NCI-H1694 treated with DMSO at 0.1 percent for 48 hours (cell line): ENCODE results near the gene CCS.
"Not testable (repeated sequence)": the region's sequence is repeated elsewhere in the genome, so short reads cannot be mapped to it uniquely, and the experiment has no call there.

Experiments
- DNase-seq: peaks from one replicate; lab custom pipeline; 2025; lab: John Stamatoyannopoulos, UW

Gene CCS

DNA sequence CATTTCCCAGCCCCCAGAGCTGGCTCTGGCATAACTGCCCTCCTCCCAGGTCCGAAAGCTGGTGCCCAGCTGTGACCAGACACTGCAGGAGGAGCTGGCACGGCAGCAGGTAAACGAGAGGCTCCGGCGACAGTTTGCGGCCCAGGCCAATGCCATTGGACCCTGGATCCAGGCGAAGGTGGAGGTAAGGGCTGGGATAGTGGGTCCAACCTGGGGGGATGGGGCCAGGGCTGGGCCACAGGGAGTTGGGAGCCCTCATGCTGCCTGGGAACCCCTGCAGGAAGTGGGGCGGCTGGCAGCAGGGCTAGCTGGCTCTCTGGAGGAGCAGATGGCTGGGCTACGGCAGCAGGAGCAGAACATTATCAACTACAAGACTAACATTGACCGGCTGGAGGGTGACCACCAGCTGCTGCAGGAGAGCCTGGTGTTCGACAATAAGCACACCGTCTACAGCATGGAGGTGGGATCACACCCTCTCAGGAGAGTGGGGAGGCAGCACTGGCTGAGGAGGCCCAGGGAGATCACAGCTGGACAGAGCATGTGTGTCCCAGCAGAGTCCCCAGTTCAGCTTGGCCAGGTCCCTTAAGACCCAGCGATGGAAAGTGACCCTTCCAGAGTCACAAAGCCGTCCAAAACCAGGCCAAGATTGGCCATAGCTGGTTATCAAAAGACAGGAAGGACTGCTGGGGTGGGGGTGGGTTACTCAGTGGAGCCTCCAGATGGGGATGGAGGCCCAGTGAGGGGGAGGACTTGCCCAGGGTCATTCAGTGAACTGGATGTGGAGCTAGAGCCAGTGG lies 31.6 kb upstream of the CCS start:
- no peak for DNase-seq

DNA sequence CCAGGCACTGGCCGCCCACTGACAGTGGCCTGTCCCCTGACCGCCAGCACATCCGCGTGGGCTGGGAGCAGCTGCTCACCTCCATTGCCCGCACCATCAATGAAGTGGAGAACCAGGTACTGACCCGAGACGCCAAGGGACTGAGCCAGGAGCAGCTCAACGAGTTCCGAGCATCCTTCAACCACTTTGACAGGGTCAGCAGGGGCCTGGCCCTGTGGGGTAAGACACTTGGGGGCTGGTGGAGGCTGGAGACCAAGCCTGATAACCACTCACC lies 31.1 kb upstream of the CCS start:
- DNase-seq: no peak

- DNase-seq: no peak
Observed at GRCh38 chr11:66562275-66562674, 30.7 kb upstream of the CCS start.

DNA sequence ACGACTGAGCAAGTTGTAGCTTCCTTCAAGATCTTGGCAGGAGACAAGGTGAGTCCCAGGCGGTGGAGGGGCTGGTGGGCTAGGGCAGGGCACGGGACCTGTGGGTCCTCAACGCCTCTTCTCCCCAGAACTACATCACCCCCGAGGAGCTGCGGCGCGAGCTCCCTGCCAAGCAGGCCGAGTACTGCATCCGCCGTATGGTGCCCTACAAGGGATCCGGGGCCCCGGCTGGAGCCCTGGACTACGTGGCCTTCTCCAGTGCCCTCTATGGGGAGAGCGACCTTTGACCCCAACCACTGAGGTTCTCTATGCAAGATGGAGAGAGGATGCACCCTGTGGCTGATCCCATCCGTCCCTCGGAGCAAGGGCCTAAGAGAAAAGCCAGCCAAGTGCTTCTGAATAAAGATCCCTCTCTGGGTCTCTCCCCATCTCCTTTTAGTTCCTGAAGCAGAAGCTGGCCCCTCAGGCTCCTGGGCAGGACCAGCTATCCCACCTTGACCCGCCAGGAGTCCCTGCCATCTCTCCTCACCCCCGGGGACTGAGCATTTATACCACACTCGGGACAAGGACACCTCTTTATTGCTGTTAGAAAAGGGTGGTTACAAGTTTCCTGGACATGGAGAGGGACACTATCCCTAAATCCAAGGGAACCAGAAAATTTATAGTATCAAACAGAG lies 29.9 kb upstream of the CCS start:
- no peak for DNase-seq

DNA sequence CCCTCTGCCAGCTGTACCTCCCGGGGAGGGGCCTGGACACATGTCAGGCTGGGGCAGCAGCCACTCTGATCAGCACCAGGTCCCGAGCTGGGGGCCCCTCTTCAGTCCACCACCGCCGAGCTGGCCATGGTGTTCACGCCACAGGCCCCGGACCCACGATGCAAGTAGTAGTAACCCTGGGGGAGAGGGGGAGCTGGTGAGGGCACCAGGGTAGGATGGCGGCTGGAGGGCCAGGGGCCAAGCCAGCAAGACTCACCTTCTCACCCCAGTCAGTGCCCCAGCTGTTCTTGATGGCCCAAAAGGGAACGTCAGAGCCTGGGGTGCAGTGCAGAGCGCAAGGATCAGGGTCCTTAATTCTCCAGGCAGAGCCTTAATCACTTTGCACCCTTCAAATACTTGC lies 29.2 kb upstream of the CCS start:
- no peak for DNase-seq

DNA sequence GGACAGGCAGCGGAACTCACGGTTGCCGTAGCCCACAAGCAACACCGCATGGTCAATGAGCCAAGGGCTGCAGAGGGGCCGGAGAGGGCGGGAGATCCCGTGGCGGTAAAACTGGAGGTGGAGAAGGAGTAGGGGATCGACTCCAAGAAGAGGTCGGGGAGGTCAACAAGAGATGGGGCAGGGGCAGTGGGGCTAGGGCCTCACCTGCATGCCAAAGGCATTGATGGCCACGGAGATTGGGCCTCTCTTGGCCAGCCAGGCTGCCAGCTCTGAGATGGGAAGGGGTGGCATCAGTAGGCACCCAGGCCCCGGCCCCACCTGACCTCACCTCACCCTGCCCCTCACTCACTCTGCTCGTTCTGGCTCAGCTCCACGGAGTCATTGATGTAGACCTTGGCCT lies 28.4 kb upstream of the CCS start:
- DNase-seq: no peak

GRCh38 chr11:66564984-66565383 lies 28.0 kb upstream of the CCS start:
- DNase-seq: no peak

GRCh38 chr11:66566221-66566620 lies 26.8 kb upstream of the CCS start:
- DNase-seq: no peak

DNA sequence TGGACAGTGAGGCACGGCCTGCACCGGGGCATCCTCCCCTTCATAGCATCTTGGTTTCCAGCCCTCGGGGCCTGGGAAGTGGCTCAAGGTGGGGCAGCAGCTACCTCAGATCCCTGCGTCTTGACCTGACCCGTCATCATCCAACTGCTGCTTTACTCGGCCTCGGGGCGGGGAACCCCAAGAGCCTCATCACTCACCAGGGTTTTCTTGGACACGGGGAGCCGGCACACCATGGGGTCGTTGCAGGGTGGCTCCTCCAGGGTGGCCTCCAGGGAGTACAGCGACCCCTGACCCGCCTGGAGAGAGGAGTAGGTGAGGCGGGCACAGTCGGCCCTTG lies 25.2 kb upstream of the CCS start:
- no peak for DNase-seq

DNA sequence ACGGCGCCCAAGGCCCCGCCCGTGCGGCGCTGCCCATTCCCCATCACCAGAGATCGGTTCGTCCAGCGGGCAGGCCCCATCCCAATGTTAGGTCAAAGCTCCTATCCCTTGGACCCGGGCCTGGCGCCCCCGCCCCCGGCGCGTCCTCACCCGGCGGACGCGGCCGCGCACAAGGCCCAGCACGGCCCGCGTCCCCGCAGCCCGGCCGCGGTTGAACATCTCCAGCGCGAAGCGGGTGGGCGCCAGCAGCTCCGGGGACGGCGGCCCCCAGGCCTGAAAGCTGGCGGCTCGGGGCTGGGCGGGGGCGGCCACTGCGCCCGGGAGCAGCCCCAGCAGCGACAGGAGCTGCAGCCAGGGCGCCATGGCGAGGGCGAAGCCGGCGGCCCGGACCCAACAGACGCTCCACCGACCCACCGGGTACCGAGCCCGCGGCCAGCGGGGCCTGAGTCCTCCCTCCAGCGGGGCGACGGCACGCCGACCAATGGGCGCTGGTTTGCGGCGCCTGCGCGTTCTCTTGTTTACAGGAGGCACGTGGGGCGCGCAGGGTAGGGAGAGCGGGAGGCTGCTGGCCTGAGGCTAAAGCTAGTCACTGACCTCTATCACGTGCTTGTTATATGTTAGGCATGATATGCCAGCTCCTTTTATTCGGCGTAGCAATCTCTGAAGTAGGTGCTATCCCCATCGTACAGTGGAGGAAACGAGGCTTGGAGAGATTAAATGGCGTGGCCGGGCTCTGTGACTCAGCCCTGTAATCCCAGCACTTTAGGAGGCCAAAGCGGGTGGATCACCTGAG lies 24.7 kb upstream of the CCS start, which contains the start of gene CTSF:
TSS of gene CTSF (minus strand) at position 483 of the 793 bp plus-strand sequence. CDS start at position 363, 120 bp downstream.
- DNase-seq: peak; percentile 28

DNA sequence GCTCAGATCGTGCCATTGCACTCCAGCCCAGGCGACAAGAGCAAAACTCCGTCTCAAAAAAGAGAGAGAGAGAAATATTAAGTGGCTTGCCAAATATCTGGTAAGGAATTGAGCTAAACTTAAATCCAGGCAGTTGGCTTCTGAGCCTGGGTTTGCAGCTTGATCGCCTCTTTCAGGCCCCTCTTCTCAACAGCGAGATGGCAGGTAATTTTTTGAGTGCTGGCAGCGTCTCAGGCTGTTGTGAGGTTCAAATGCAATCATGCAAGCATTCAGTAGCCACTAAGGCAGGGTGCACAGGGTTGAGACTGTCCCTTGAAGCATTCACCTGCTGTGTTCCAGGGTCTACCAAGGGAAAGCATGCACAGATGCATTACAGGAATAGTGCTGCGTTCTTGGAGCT lies 23.9 kb upstream of the CCS start:
- no peak for DNase-seq

DNA sequence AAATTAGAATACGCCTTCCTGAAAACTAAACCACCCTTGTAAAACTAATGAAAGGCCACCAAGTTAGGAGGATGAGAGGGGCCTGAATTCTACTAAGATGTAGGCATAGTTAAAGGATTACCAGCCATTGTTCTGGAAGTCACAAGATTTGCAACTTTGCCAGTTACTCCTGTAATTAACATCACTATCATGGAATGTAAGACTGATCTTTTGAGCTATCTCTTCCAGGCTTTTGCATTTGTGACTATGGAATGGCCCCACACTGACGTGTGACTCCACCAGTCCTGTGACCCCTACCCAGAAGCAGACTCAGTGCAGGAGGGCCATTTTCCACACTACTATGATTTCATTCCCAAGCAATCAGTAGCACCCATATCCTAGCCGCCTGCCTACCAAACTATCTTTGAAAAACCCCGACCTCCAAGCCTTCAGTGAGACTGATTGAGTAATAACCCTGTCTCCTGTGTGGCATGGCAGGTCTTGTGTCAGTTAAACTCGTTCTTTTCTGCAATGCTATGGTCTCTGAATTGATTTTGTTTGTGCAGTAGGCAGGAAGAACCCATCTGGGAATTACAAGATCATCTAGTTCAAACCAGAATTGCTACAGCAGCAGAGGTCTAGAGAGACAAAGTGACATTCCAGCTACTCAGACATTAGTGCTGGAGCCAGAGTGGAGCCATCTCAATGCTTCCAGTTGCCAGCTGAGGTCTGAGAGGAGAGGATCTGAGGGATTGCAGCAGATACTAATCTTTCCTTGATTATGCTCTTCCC lies 22.7 kb upstream of the CCS start:
- no peak for DNase-seq

DNA sequence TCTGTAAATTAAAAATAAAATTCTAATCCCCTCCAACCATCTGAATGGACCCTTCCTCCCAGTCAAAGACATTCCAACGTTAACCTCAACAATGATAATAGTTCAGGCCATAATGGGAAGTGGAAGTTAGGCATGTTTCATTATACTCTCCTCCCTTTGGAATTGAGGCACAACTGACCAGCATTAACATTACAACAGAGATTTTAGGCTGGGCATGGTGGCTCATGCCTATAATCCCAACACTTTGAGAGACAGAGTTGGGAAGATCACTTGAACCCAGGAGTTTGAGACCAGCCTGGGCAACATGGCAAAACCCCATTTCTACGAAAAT lies 22.2 kb upstream of the CCS start:
- DNase-seq: no peak

DNA sequence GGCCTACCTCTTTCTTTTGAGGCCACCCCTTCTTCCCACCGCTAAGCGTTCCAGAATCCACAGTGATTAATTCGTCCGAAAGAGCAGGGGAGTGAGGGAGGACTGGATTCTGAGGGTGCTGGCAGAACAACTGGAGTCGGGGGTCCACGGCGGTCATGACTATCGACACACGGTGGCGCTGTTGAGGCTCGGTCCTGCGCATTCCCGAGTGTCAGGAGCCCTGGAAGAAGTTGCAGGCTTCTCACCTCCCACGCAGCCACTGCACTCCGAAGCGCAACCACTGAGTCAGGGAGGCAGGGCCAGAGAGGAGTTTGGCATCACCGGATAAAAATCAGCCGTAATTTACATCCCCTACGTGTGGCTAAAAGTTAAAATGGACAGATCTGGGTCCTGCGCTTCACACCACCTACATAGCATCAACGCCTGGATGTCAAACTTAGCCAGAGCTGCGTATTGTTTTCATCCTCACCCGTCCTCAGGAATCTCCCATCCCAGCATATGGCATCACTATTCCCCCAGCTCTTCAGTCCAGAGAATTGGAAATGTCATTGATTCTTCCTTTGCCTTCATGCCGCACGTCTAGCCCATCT lies 13.9 kb upstream of the CCS start:
- peak; percentile 31 for DNase-seq

- DNase-seq: no peak
Observed at GRCh38 chr11:66580803-66581202, 12.2 kb upstream of the CCS start.

GRCh38 chr11:66581261-66581660 lies 11.7 kb upstream of the CCS start:
- no peak for DNase-seq

DNA sequence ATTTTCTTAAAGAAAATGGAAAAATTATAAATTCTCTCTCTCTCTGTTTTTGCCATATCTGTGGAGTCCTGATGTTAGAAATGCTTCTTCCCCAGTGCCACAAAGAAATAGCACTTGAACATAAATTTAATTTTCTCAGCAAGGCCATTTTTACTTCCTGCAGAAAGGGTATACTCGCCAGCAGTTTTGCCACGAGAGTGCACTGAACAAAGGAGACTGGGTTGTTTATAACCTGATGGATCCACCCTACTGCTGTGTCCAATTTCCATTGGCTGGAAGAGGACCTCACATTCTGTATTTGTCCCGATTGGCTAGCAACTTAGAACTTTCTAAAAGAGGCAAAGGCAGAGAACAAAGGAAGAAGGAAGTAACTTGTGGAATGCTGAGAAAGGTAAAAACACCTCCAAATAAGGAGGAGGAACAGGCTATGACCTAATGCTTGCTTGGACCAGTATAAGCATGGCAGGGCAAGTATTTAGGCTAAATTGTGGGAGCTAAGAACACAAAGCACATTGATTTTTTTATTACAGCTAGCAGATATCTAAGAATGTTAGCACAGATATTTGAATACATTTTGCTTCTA lies 10.3 kb upstream of the CCS start:
- DNase-seq: not testable (repeated sequence)

DNA sequence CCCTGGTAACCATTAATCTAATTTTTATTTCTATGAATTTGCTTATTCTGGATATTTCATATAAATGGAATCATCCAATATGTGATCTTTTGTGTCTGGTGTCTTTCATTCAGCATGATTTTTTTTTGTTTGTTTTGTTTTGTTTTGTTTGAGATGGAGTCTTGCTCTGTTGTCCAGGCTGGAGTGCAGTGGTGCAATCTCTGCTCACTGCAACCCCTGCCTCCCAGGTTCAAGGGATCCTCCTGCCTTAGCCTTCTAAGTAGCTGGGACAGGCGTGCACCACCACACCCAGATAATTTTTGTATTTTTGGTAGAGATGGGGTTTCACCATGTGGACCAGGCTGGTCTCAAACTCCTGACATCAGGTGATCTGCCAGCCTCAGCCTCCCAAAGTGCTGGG lies 7.5 kb upstream of the CCS start:
- not testable (repeated sequence) for DNase-seq

DNA sequence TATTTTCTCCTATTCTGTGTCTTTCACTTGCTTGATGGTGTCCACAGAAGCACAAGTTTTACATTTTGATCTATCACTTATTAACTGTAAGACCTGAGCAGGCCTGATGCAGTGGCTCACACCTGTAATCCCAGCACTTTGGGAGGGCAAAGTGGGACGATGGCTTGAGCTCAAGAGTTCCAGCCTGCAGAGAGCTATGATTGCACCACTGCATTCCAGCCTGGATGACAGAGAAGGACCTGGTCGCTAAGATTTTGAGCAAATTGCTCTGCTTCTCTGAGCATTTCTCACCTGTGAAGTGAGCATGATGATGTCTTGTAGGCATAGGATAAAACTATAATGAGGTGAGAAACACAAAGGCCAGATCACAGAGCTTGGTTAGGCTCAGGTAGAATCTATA lies 6.8 kb upstream of the CCS start:
- DNase-seq: no peak

DNA sequence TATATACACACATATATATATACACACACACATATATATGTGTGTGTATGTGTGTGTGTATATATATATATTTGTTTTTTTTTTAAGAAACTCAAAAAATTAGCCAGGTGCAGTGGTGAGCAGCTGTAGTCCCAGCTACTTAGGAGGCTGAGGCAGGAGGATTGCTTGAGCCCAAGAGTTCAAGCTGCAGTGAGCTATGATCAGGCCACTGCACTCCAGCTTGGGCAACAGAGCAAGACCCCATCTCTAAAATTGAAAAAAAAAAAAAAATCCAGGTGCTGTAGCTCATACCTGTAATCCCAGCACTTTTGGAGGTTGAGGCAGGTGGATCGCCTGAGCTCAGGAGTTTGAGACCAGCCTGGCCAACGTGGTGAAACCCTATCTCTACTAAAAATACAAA lies 3.7 kb upstream of the CCS start:
- DNase-seq: not testable (repeated sequence)

GRCh38 chr11:66589996-66590675 lies 2.8 kb upstream of the CCS start:
- DNase-seq: no peak
